C4-2B (cell line): ENCODE measurements around the gene PITPNC1.

Source experiments
- CTCF ChIP-seq: fragments of 450-650 bp; conservative IDR thresholded peaks from 2 replicates; pipeline ENCODE4 v1.5.1; 2017; ENCODE audit warnings: mild to moderate bottlenecking
- ZFX ChIP-seq: fragments of 450-650 bp; IDR thresholded peaks from 2 replicates; pipeline ENCODE4 v1.6.1; 2017

GRCh38 chr17:67588326-67588725 is 211.2 kb downstream of the PITPNC1 start:
- no peak for TF ChIP-seq CTCF
- TF ChIP-seq ZFX = no peak
